NOMO-1 treated with DMSO at 0.1 percent for 48 hours (cell line): Measurements from ENCODE around the gene KCNT1.
A peak's percentile ranks its signal among the peaks of the same experiment; 100 is the strongest.

ENCODE experiments used
- DNase-seq: peaks from one replicate; lab custom pipeline; 2025; ENCODE audit not compliant: unreplicated experiment; lab: John Stamatoyannopoulos, UW

The KCNT1 gene

DNA sequence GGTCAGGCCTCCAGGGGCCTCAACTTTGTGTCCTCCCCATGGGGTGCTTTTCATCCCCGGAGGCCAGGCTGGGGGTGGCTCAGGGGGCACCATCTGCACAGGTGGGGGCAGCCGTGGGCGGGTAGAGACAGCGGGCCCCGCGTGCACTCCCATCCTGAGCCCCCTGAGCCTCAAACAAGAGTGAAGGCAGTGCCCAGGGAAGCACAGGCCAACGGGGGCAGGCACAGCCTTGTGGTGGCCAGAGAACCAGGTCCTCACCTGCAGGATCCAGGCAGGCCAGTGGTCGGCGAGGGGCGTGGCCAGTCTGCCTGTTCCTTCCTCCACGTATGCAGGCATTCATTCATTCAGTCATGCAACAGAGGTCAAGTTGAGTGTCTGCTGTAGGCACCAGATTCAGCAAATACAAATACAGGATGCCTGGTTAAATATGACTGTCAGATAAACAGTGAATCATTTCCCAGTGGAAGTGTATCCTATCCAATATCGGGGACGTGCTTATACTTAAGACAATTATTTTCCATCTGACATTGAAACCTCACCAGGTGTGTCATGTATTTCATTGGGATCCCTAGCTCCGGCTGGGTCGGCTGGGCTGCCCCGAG lies 22.3 kb downstream of the KCNT1 start:
- no peak for DNase-seq

DNA sequence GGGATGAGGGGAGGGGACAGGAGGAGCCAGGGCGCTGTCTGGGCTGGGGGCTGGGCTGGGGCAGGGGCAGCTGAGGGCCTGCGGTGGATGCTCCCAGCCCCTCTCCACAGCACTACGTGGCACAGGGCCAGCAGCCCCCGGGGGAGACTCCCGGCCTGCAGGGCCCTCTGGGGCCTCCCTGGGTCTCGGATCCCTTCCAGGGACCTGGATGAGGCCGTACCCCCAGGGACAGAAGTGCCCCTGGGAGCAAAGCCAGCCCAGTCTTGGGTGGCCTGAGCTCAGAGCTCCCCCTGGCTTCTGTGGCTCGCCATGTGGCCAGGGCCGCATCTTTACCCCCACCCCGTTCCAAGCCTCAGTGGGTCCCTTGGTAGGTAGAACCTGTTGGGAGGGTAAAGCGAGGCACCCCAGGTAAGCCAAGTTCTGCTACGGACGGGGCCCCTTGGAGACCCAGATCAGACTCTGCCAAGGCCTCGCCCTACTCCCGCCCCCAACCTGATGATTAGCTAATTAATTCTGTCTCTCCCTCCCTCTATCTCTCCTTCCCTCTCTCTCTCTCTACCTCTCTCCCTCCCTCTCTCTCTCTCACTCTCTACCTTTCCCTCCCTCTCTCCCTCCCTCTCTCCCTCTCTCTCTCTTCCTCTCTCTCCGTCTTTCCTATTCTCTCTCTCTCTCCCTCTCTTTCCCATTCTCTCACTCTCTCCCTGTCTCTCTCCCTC lies 24.3 kb downstream of the KCNT1 start:
- no peak for DNase-seq

DNA sequence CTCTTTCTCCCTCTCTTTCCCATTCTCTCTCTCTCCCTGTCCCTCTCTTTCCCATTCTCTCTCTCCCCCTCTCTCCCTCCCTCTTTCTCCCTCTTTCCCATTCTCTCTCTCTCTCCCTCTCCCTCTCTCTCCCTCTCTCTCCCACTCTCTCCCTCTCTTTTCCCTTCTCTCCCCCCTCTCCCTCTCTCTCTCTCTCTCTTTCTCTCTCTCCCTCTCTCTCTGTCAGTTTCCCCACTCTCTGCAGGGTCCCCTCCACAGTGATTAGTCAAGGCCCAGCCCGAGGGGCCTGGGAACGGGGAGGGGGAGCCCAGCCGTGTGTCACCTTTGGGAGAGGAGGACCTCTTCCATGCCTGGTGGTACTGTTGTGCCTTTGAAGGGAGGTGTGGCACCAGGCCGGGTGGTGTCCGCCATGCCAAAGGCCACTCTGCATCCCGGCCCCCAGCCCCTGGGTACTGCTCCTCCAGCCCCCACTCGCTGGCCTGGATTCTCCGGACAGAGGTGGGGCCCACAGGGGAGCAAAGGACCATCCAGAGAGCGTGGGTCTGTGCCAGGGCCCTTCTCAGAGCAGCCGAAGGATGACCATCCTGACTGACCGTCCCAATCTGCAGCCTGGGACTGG lies 25.4 kb downstream of the KCNT1 start:
- DNase-seq: no peak

DNA sequence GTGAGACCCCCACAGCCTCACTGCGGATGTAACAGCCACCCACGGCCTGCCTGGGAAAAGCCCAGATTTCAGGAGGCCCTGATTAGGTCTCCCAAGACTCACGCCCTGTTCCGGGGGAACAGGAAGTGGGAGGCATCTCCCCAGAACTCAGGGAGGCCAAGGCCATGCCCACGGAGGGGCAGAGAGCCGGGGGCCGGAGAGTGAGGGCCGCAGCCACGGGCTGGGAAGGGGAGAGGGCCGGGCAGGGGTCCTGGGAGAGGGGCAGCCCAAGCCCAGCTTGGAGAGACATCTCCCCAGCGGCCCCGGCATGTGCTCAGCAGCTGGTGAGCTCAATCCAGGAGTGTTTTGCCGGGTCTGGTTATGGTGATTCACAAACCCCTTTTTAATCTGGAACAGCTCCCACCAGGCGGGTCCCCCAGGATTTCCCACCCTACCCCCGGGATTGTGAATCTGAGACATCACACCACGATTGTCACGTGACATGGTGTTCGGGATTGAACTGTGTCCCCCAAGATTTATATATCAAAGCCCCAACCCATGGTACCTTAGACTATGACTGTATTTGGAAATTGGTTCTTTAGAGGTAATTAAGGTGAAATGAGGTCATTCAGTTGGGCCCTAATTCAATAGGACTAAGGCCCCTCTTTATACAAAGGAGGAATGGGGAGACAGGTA lies 26.6 kb downstream of the KCNT1 start:
- DNase-seq: no peak

DNA sequence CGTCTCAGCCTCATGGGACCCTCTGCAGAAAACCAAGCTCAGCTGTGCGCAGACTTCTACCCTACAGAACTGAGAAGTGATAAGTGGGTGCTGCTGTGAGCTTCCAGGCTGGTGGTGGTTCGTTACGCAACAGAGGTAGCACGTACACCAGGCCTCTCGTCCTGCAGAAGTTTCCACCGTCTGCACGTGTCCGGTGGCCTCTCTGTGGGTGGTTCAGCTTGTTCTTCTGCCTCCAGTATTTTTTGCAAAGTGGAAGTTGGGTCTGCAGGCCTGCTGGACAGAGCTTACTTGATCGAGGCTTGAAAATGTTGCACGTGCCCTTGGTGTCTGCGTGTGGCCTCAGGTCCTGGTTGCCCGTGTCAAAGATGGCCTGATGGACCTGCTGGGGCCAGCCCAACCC lies 27.5 kb downstream of the KCNT1 start:
- peak; percentile 84 for DNase-seq

DNA sequence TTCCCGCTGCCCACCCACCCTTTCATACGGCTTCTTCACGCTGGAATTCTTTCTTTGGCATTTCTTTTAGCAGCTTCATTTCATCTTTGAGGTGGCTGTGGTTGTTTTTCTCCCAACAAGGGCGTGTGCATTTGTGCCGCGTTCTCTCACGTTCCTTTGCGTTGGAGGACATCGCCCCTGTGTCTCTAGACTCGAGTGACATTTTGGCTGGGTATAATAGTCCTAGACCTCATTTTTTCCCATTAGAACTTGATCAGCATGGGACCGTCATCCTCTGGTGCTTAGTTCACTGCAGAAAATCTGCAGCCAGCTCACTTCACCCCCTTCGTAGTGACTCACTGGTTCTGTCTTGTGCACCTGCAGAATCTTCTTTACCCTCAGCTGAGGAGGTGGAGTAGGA lies 29.5 kb downstream of the KCNT1 start:
- no peak for DNase-seq

DNA sequence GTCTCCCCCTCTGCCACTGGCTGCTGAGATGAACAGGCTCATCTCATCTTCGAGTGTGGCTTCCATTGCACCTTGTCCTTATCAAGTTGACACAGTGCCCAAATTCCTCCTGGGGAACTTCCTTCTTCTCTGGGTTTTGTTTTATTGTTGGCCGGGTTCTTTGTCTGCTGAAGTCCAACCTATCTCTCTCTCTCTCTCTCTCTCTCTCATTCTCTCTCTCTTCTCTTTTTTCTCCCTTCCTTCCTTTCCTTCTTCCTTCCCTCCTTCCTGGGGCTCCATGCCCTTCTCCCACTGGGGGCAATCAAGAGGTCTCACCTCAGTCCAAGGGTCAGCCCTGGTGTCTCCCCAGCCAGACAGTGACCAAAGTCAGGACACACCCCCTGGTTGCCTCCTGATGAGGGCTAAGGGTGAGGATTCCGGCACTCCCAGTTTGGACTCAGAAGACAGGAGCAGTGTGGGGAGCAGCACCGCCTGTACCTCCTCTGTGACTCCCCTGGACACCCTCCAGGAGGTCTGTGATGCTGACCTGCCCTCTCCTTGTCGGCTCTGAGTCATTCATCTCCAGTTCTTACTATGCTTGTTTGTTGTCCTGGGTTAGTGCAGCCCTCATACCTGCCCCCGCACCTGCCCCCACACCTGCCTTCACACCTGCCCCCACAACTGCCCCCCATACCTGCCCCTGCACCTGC lies 30.7 kb downstream of the KCNT1 start:
- DNase-seq: no peak

DNA sequence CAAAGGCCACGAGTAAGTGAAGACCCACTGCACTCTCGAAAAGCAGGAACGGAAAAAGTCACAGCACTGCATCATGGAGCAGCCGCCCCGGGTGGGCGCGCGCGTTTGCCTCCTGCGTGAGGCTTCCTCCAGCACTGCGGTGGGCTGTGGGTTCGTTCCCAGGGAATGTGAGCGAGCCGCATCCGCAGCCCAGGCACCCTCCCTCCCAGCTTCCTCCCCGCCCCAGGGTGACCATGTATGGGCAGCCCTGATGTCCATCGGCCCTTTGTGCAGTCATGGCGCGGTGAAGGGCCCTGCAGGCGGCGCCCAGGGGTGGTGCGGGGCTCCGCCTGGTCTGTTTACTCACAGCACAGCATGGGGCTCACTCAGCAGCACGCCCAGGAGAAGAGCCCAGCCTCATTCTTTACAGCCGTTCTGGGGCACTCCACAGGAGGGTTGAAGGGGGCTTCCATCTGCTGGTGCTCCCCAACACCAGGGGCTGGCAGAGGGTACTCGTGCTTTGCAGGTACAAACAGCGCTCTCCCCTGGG lies 32.7 kb downstream of the KCNT1 start:
- DNase-seq: no peak

DNA sequence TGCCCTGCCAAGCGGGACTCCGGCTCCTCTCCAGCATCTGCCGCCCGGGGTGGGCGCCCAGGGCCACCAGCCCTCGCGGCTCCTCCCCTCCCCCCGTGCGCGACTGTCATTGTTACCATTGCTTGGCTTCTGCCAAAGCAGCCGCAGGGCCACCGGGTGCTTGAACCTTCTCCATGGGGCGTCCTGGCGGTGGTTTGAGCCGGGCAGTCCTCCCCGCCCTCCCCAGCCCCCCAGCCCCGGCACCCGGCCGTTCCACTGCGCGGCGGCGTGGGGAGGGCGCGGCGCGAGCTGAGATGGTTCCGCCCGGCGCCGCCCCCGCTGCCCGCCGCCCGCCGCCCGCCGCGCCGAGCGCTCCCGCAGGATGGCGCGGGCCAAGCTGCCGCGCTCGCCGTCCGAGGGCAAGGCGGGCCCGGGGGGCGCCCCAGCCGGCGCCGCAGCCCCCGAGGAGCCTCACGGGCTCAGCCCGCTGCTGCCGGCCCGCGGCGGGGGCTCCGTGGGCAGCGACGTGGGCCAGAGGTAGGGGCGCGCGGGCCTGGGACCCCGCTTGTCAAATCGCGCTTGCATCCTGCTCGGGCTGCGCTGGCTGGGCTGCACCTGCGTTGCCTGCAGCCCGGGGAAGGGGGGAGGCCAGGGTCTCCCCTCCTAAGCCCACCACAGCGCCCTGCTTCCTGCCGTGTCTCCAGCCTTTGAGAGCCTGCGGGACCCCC lies 34.4 kb downstream of the KCNT1 start:
- DNase-seq: no peak

DNA sequence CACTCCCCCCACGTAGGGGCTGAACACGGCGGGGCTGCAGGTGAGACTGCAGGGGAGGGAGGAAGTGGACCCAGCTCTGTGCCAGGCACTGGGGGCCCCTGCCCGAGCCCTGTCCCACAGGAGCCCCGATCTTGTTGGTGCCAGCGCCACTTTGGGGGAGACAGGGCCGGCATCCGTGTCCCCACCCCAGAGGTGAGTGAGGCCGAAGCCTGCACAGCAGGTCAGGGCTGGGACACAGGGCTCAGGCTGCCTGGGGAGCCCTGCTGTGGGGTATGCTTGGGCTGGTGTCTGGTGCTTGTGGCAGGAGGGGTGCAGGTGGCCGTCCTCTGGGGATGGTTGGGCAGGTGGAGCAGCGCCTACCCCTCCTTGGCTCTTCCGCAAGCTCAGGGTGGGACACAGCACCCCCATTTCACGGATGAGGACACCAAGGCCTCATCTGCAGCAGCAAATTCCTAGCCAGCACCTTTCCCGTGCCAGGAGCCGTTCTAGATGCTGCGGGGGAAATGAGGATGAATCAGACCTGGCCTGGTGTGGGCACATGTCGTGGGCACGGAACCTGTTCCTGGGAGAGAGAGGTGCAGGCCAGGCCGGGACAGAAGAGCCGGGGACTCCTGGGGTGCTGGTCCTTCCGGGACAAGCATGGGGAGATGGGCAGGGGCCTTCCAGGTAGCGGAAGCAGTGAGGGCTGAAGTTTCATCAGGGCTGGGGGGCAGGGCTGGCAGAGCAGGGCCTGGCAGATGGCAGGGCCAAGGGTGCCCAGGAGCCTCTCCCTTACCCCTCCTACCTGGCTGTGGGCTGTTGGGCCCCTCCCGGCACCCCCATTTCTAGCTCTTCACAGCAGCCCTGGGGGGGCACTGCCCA lies 35.2 kb downstream of the KCNT1 start:
- DNase-seq: no peak

DNA sequence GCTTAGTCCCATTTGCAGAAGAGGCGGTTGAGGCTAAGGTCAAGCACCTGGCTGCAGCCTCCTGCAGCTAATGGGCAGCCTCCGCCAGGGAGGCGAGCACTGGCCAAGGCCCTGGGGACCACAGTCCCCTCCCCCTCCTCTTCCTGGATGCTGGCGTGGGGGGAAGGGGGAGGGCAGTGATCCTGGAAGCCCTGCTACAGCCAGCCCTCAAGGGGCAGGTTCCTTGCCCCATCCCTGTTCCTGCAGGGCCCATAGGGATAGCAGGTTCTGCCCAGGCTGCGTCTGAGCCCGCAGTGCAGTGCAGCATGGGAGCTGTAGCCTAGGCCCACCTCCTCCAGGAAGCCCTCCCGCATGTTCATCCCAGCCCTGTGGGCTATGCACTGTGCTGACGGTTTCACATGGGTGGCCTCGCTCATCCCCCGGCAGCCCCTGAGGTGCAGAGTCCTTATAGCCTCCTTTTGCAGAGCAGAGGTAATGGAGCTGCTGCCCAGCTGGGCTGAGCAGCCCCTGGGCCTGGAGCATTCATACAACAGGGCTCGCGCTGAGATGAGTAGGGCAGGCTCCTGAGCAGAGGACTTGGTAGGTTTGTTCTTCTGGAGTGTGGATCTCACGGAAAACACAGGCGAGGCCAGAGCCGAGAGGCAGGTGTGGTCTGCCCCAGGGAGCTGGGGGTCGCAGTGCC lies 36.0 kb downstream of the KCNT1 start:
- DNase-seq: no peak

DNA sequence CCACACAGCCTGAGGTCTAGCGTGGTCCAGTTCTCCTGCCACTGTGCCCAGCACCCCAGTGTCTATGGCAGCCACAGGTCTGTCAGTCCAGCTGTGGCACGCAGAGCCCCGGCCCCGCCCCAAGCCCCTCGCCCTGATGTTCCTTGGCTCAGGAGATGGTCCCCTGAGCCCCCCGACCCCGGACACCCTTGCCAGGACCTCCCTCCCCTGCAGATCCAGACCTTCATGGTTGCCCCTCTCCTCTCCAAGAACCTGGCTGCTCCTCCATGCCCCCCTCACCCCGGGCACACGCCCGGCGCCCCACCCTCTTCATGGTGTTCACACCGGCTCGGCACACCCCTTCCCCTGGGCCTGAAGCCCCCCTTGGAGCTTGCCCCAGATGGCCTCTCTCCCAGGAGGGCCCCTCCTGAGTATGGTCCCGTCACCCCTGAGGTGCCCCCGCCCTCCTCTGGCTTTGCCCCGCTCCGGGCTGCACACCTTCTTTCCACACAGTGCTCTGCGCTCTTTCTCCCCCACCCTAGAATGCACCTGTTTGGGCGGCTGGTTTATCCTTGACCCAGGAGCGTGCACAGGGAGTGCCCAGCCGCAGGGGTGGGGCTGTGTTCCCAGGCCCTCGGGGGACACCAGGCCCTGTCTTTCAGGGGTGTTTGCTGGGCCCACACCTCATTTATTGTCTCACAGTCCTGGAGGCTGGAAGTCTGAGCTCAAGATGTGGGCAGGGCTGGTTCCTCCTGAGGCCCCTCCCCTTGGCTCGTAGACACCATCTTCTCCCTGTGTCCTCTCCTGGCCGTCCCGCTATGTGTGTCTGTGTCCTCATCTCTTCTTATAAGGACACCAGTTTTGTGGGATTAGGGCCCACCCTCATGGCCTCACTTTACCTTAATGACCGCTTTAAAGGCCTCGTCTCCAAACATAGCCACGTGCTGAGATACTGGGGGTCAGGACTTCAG lies 37.6 kb downstream of the KCNT1 start:
- no peak for DNase-seq

DNA sequence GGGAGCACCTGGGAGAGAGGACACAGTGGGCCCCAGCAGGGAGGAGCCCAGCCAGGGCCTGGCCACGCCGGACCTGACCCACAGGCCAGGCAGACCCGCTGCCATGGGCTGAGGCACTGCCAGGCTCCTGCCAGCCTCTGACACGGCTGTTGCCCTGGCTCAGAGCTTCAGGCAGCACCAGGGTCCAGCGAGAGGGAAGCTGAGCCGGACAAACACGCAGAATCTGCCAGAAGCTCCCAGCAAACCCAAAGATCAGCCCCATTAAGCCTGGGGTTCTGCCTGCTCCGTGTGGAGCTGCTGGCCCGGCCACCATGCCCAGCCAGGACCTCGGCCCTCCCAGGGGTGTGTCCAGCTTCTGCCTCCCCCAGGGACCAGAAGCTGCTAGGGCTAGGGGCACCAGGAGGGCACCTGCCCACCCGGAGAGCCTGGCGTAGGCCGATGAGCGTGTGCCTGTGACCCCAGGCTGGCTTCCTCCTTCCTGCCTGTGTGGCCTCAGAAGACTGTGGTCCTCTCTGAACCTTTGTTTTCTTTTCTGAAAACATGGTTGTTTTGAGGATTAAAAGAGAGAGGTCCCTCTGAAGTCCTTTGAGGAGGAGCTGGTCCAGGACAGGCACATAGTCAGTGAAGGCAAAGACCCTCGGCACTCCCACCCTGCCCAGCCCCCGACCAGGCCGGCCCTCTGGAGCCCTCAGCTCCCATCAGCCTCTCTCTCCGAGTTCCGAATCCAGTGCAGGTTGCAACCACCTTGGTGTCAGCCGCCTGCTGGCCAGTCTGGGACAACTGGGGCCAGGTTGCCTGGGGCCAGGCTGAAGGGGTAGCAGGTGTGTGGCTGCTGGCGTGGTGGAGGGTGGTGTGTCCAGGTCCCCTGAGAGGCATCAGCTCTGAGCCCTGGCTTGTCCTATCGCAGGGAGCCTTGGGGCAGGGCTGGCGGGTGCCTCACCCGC lies 39.6 kb downstream of the KCNT1 start:
- no peak for DNase-seq

DNA sequence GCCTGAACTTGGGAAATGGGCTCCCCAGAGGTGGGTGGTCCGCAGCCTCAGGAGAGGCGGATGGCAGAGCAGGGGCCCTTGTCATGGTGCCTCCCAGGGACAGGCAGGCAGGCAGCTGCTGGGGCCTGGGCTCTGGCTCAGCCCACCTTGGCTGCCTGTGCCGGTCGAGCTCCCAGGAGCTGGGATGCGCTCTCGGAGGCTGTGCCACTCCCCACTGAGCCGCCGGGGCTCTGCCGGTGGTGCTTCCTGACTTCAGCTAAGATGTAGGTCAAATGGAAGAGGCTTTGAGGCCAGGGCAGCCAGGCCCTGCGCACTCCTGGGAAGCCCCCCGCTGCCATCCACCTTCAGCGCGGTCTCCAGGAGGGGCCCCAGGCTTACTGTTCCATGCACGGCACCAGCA lies 41.0 kb downstream of the KCNT1 start:
- no peak for DNase-seq

DNA sequence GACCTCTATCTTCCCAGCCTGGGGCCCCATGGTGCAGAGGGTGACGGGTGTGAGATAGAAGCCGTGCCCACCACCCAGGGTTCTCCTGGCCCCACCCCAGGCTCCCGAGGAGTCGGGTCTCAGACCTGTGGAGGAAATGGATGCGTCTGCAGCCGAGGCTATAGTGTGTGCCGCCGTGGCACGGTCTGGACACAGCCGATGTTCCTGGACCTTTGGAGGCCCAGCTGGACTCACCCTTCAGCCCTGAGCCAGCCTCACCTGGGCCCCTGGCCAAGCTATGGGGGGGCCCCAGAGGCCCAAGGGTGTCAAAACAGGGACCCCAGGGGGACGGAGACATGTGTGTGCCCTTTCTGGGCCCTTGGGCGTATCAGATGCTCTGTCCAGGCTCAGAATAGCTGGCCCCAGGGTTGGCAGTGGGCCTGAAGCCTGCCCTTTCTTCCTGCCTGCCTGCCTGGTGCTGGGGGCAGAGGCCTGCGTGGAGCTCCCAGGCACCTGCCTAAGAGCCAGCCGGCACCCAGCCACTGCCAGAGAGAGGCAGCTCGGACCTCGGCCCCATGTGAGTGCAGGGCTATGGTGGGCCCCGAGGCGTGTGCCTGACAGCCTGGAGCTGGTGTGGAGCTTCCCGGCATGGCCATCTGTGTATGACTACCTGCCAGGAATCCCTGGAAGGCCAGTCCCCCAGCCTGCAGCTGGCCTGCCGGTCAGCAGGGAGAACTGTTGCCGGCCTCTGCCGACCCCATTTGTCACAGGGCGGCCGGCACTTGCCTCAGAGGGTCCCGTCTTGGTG lies 41.8 kb downstream of the KCNT1 start:
- no peak for DNase-seq
